K562 (cell line): ENCODE data around the gene UBN1. TPM values are rescaled to one million over a fixed set of nuclear protein-coding genes. Genes with fewer than 3 reads are reported as not detected.

Source experiments
- CHD4 ChIP-seq: fragments of 200-600 bp; sonication (generic); IDR thresholded peaks from 3 replicates; pipeline ENCODE4 v1.6.1; 2012; ENCODE audit warnings: low read depth, mild to moderate bottlenecking, mixed read lengths, low read length, inconsistent platforms; ENCODE audit not compliant: insufficient read depth, insufficient replicate concordance, poor library complexity, severe bottlenecking
- CUX1 ChIP-seq: fragments of 200-800 bp; sonication (Bioruptor generic); IDR thresholded peaks from 2 replicates; pipeline ENCODE4 v1.6.1; 2016; ENCODE audit warnings: missing genetic modification characterization, missing compliant biosample characterization
- NFYB ChIP-seq: IDR thresholded peaks from 2 replicates; pipeline ENCODE4 v1.6.1; 2011; ENCODE audit warnings: mild to moderate bottlenecking, moderate library complexity; ENCODE audit not compliant: insufficient read length; ENCODE audit errors: extremely low read depth
- POLR2AphosphoS2 ChIP-seq: IDR thresholded peaks from 2 replicates; pipeline ENCODE4 v1.6.1; 2012; ENCODE audit warnings: low read length, improper control_type of control experiment
- polyA plus RNA-seq, 8 experiments: library from polyadenylated mRNA; depleted of rRNA in 4 of 8; stranded (reverse) in 5 of 8; unstranded in 3 of 8; fragments of >200 nt; fragmentation: Nextera tagmentation in 2 of 8; fragmentation: Illumina TruSeq in 1 of 8; extraction: Ambion mirVana in 2 of 8; extraction: Trizol in 1 of 8; gene quantifications; 2 replicates each; pipeline versions ENCODE4 v1.2.1 to v1.2.3, GENCODE V29; 2011 to 2014; ENCODE audit warnings: inconsistent platforms in 1 of 8, missing spikeins in 1 of 8
- total RNA-seq, 7 experiments: library from RNA; depleted of rRNA in 6 of 7; stranded (reverse); fragments of >200 nt in 6 of 7; fragmentation: Illumina TruSeq in 2 of 7; extraction: Trizol in 2 of 7; gene quantifications; 2 replicates each; pipeline versions ENCODE4 v1.2.1 to v1.2.3, GENCODE V29; 2011 to 2021; ENCODE audit warnings: low replicate concordance in 1 of 7

The UBN1 gene
- total and polyA plus RNA-seq, 9 of the 15 experiments (the other 6 are each of a cell fraction or from before 2014, with no cell fraction given), result 1.5 to 45.7 (median 20.6) TPM

- no peak for TF ChIP-seq CUX1 (CRISPR knock-in tag)
- TF ChIP-seq CHD4, result no peak
- TF ChIP-seq NFYB, result no peak
- no peak for TF ChIP-seq POLR2AphosphoS2
- TF ChIP-seq, all 486 proteins: peak for 37
Observed at GRCh38 chr16:4801962-4802658, 45.2 kb upstream of the UBN1 start, which contains the start of gene ROGDI (continued).
